Esophagus muscularis mucosa (tissue), 4 donors: ENCODE data around the gene MAD2L1BP. TPM values are rescaled to one million over a fixed set of nuclear protein-coding genes. Genes with fewer than 3 reads are reported as not detected.

Source experiments
- DNase-seq: peaks from one replicate; pipeline ENCODE4 v3.0.0-alpha.2; 2017; ENCODE audit errors: extremely low spot score
- H3K27ac ChIP-seq, 4 donors: fragments of 200-600 bp; sonication (generic); replicated peaks in 1 of 4; 1 replicate in 3 of 4; 2 replicates in 1 of 4; pipeline ENCODE4 v1.5.1; 2016 to 2019; ENCODE audit warnings: mild to moderate bottlenecking in 1 of 4
- H3K27me3 ChIP-seq, 4 donors: fragments of 200-600 bp; sonication (generic); one replicate each; pipeline versions ENCODE4 v1.5.1 to v1.6.0; 2016 to 2019
- H3K36me3 ChIP-seq, 4 donors: fragments of 200-600 bp; sonication (generic); one replicate each; pipeline ENCODE4 v1.5.1; 2016 to 2019
- H3K4me1 ChIP-seq, 4 donors: fragments of 200-600 bp; sonication (generic); one replicate each; pipeline ENCODE4 v1.5.1; 2016 to 2019
- H3K4me3 ChIP-seq, 4 donors: fragments of 200-600 bp; sonication (generic); 1 replicate in 2 of 4; 2 replicates in 2 of 4; pipeline ENCODE4 v1.5.1; 2016 to 2019; ENCODE audit warnings: mild to moderate bottlenecking in 4 of 4, moderate library complexity in 1 of 4
- H3K9me3 ChIP-seq, 4 donors: fragments of 200-600 bp; sonication (generic); 1 replicate in 3 of 4; 2 replicates in 1 of 4; pipeline ENCODE4 v1.5.1; 2016 to 2019
- EP300 ChIP-seq: sonication (generic); formaldehyde crosslinking; IDR thresholded peaks from one replicate; pipeline ENCODE4 v1.6.1; 2017; ENCODE audit warnings: antibody characterized with exemption
- POLR2A ChIP-seq: fragments of 450-650 bp; IDR thresholded peaks from one replicate; pipeline ENCODE4 v1.6.1; 2017; ENCODE audit warnings: antibody characterized with exemption, moderate library complexity, mild to moderate bottlenecking, low read depth
- POLR2AphosphoS5 ChIP-seq, 2 donors: sonication (generic); formaldehyde crosslinking; IDR thresholded peaks; one replicate each; pipeline ENCODE4 v1.6.1; 2017; ENCODE audit warnings: antibody characterized with exemption in 2 of 2
- WGBS: methylation state at CpG from one replicate; pipeline ENCODE4 v1.1.5; 2018; 5-methylcytosine and 5-hydroxymethylcytosine counted together
- intact Hi-C: fragments of 100-400 bp; cut with DNase I; formaldehyde crosslinking; loops from one replicate; pipeline ENCODE4 v1.15.1; 2023
- total RNA-seq, 4 donors: library from RNA; depleted of rRNA; stranded (reverse); fragments of >200 nt; gene quantifications; one replicate each; pipeline versions ENCODE4 v1.1.0 to v1.2.1, GENCODE V29; 2016
- TF ChIP-seq, protein P1 (sequence below), 3 experiments: fragments of 200-600 bp in 2 of 3; fragments of 450-650 bp in 1 of 3; sonication (generic) in 2 of 3; IDR thresholded peaks; one replicate each; pipeline ENCODE4 v1.5.1; 2017 to 2019; ENCODE audit warnings: antibody characterized with exemption in 3 of 3, mild to moderate bottlenecking in 2 of 3, moderate library complexity in 1 of 3

The MAD2L1BP gene
- total RNA-seq, 4 donors from 2014 or later: 17.9 to 26.7 (median 21.6) TPM

DNA sequence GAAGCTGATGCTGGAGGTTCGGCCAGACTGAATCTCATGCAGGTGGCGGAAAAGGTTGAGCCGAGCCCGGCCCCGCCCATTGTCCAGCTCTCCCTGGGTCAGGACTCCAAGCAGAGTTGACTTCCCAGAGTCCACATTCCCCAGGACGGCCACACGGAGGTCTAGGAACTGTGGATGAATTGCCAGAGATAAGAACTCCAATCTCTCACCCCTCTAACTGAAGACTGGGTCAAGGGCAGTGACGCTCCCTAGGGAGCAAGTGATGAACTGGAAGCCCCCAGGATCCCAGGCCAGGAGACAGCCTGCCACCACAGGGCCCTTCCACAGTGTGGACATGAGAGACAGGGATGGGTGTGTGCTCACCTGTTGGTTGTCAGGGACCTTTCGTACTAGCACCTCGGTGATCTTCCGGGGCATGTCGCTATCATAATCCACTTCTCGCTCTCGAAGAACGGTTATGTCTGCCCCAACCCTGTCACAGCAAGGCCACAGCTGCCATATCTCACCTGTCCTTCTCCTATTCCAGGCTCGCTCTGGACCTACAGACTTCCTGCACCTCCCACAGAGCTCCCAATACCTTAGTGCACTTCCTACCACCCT lies 10.1 kb upstream of the MAD2L1BP start:
- 91% methylated on average over 16 of the region's 16 CpGs for WGBS
- intact Hi-C loops: loop anchor here (5.0 kb wide), 1 partner anchor 147 kb away; the partner anchor contains the start of gene VEGFA
- no peak for DNase-seq
- no peak overlapping the region for H3K4me3 ChIP-seq
- H3K9me3 ChIP-seq: no peaks in the 10 kb centered on the region
- peaks cover 21 to 35% (median 27%) of the 10 kb centered on the region in 4 donors for H3K4me1 ChIP-seq
- H3K36me3 ChIP-seq: peaks cover 42 to 60% (median 58%) of the 10 kb centered on the region in 4 donors
- no peaks in the 10 kb centered on the region for H3K27me3 ChIP-seq
- H3K27ac ChIP-seq: no peak overlapping the region
- TF ChIP-seq EP300 (no peak), POLR2AphosphoS5 (IDR thresholded peaks at IDR 0.05) (no peak), POLR2A (no peak)
- TF ChIP-seq, protein P1, sequence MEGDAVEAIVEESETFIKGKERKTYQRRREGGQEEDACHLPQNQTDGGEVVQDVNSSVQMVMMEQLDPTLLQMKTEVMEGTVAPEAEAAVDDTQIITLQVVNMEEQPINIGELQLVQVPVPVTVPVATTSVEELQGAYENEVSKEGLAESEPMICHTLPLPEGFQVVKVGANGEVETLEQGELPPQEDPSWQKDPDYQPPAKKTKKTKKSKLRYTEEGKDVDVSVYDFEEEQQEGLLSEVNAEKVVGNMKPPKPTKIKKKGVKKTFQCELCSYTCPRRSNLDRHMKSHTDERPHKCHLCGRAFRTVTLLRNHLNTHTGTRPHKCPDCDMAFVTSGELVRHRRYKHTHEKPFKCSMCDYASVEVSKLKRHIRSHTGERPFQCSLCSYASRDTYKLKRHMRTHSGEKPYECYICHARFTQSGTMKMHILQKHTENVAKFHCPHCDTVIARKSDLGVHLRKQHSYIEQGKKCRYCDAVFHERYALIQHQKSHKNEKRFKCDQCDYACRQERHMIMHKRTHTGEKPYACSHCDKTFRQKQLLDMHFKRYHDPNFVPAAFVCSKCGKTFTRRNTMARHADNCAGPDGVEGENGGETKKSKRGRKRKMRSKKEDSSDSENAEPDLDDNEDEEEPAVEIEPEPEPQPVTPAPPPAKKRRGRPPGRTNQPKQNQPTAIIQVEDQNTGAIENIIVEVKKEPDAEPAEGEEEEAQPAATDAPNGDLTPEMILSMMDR (IDR thresholded peaks at IDR 0.05): no peak

DNA sequence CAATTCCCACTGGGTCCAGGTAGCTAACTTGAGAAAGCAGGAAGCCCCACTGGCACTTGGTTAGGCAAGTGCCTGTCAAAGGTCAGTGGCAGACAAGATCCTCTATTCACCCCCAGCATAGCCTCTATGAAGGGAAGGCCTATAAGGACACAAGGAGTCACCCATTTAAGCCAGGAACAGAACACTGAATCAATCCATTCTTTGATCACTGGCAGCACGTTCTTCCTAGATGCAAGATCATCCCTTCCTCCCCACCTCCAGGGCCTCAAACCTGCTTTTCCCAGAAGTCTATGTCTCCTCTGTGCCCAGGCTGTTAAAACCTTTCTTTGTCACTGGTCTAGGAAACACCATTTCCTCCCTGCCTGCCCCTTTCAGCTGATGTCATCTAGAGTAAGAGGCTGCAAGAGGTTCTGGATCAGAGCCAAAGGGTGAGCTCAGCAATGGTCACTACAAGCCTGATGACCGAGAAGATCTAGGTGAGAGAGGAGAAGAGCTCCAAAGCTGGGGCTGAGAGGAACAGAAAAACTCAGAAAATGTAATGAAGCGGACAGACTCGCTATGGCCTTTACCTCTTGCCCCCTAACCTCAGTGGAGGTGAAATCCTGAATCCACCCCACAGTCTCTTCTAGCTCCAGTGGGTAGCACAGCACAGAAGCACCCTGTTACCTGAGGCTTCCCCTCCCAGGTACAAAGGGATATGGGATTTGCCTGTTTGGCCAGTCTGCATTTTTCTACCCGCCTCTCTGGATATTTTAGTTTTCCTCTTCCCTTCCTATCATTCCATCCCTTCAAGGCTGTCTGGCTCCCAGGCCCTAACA lies 8.4 kb upstream of the MAD2L1BP start:
- Histone ChIP-seq H3K9me3 (no peaks in the 10 kb centered on the region), H3K4me3 (peak overlapping the region; percentile 1 to 99 (median 45)), H3K27ac (peak overlapping the region; percentile 91 to 98 (median 98)), H3K36me3 (peaks cover 25 to 42% (median 41%) of the 10 kb centered on the region in 4 donors), H3K4me1 (peaks cover 22 to 37% (median 30%) of the 10 kb centered on the region in 4 donors), H3K27me3 (no peaks in the 10 kb centered on the region)
- TF ChIP-seq POLR2AphosphoS5 (IDR thresholded peaks at IDR 0.05): peak; percentile 48 to 54
- TF ChIP-seq, protein P1 (IDR thresholded peaks at IDR 0.05): no peak
- 47% methylated on average over 5 of the region's 5 CpGs for WGBS
- peak; percentile 97 for DNase-seq
- intact Hi-C loops: loop anchor here (5.0 kb wide), 1 partner anchor 145 kb away; the partner anchor contains the start of gene VEGFA

DNA sequence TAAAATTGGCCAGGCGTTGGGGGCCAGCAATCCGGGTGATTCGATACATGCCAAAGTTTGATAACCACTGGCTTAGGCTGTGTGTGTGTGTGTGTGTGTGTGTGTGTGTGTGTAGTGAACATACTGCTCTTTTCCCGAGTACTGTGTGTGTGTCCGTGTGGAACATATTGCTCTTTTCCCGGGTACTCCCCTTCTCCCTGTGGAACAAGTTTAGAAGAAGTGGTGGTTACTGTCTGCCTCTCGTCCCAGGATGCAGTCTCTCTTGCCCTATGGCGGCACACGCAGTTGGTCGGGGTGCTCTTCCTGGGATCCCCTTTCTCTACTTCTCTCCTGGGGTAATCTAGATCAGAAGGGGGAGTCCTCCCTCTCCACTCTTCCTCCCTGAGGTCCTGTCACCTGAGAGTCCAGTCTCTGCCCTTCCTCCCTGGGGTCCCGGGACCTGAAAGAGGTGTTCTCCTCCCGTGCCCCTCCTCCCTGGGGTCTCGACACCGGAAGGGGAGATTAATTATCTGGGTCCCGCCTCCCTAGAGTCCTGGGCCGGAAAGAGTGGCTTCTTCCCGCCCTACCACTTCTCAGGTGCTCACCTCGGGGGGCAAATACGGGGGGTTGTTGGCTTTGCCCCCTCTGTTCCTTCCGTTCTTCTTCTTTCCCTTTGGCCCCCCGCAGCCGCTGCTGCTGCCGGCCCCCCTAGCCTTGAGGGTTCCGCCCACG lies 7.1 kb upstream of the MAD2L1BP start:
- intact Hi-C loops: loop anchor here (5.0 kb wide), 1 partner anchor 144 kb away; the partner anchor contains the start of gene VEGFA
- H3K36me3 ChIP-seq: peaks cover 14 to 29% (median 27%) of the 10 kb centered on the region in 4 donors
- TF ChIP-seq, protein P1 (IDR thresholded peaks at IDR 0.05): no peak
- TF ChIP-seq POLR2A (no peak), POLR2AphosphoS5 (IDR thresholded peaks at IDR 0.05) (no peak), EP300 (no peak)
- WGBS: 3% methylated on average over 25 of the region's 25 CpGs
- H3K27ac ChIP-seq: peak overlapping the region; percentile 91 to 98 (median 98)
- no peaks in the 10 kb centered on the region for H3K27me3 ChIP-seq
- H3K4me3 ChIP-seq: peak overlapping the region; percentile 78 to 99 (median 86)
- peaks cover 22 to 37% (median 30%) of the 10 kb centered on the region in 4 donors for H3K4me1 ChIP-seq
- no peaks in the 10 kb centered on the region for H3K9me3 ChIP-seq
- no peak for DNase-seq

DNA sequence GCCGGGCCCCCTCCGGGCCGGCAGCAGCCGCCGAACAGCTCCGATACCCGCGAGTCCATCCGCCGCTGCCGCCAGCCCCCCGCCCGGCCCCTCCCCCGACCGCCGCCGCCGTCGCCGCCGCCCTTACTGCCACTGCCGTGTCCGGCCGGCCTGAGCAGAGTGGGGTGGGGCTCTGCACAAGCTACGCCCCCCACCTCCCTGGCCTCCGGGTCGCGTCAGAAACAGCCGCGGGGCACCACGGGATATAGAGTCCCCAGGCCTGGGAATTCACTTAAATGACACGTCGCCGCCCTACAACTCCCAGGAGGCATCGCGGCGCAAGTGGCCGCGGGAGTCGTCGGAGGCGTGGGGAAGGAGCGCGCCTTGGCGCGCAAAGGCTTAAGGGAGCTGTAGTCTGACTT lies 6.5 kb upstream of the MAD2L1BP start, which contains the start of gene GTPBP2:
Gene GTPBP2, minus strand, starts transcription at position 161 of the 401 bp plus-strand sequence. Its CDS starts 102 bp downstream, at position 59.
- WGBS: 2% methylated on average over 30 of the region's 46 CpGs
- peaks cover 22 to 37% (median 30%) of the 10 kb centered on the region in 4 donors for H3K4me1 ChIP-seq

More for the DNA sequence above, 6.5 kb upstream of the MAD2L1BP start, which contains the start of gene GTPBP2:
- intact Hi-C loops: loop anchor here (5.0 kb wide), 1 partner anchor 143 kb away; the partner anchor contains the start of gene VEGFA
- Histone ChIP-seq H3K36me3 (peaks cover 13 to 23% (median 22%) of the 10 kb centered on the region in 4 donors), H3K9me3 (no peaks in the 10 kb centered on the region), H3K27ac (peak within 1 kb of the TSS; percentile 91 to 98 (median 98)), H3K27me3 (no peaks in the 10 kb centered on the region), H3K4me3 (peak within 1 kb of the TSS; percentile 78 to 99 (median 86))
- DNase-seq: peak; percentile 100
- TF ChIP-seq, protein P1 (IDR thresholded peaks at IDR 0.05): no peak
- TF ChIP-seq POLR2A: no peak
- TF ChIP-seq POLR2AphosphoS5 (IDR thresholded peaks at IDR 0.05): peak; percentile 84 to 94
